A172 (cell line): ENCODE results near the gene SRSF6. TPM values are rescaled to one million over a fixed set of nuclear protein-coding genes. Genes with fewer than 3 reads are reported as not detected.
"Not testable (repeated sequence)": the region's sequence is repeated elsewhere in the genome, so short reads cannot be mapped to it uniquely, and the experiment has no call there.

Source experiments
- DNase-seq: peaks from one replicate; pipeline ENCODE4 v3.0.0-alpha.2; 2015; ENCODE audit warnings: low spot score
- total RNA-seq: library from RNA; depleted of rRNA; stranded (reverse); fragments of >200 nt; shearing (Covaris generic); gene quantifications from 2 replicates; pipeline ENCODE4 v1.2.3, GENCODE V29; 2014; rRNA removed

SRSF6 gene
- total RNA-seq, 1 experiment from 2014 or later, result 60.8 TPM

GRCh38 chr20:43477193-43477592, 19.5 kb downstream of the SRSF6 start:
- no peak for DNase-seq

DNA sequence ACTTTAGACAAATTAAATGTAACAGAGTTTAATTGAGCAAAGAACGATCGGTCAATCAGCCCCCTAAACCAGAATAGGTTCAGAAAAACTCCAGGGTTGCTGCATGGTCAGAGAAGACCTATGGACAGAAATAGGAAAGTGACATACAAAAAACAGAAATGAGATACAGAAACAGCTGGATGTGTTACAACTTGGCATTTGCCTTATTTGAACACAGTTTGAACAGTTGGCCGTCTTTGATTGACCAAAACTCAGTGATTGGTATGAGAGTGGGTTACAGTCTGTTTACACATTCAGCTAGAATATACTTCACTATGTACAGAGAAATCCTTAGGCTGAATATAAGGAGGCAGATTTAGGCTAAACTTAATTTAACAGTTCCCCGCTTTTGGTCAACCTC, 19.9 kb downstream of the SRSF6 start:
- no peak for DNase-seq

DNA sequence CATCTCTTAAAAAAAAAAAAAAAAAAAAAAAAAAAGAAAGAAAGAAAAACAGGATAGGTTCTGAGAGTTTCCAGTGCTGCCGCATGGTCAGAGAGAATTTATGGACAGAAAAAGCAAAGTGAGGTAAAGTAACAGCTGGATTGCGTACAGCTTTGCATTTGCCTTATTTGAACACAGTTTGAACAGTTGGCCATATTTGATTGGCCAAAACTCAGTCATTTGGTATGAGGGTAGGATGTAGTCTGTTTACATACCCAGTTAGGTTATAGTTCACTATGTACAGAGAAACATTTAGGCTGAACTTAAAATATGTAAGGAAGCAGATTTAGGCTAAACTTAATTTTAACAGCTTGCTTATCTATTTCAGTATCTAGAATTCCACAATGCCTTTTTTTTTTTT, 32.3 kb downstream of the SRSF6 start:
- no peak for DNase-seq

DNA sequence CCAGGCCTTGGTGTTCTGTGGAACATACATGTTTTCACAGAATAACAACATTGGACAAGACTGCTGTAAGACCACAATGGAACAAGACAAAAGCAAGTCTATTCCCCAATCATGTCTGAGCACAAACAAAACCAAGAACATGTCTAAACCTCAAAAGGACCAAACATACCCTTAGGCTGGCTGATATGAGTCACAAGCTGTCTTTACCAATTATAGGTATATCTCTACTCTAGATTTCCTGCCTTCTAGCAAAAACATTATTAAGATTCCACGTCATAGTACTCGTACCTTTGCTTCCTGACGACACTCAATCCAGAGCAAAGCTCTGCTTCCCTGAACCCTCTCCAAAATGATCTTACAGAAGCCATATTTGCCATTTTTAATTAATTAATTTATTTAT, 34.4 kb downstream of the SRSF6 start:
- DNase-seq, result peak; percentile 13

GRCh38 chr20:43495388-43495787, 37.7 kb downstream of the SRSF6 start:
- no peak for DNase-seq

DNA sequence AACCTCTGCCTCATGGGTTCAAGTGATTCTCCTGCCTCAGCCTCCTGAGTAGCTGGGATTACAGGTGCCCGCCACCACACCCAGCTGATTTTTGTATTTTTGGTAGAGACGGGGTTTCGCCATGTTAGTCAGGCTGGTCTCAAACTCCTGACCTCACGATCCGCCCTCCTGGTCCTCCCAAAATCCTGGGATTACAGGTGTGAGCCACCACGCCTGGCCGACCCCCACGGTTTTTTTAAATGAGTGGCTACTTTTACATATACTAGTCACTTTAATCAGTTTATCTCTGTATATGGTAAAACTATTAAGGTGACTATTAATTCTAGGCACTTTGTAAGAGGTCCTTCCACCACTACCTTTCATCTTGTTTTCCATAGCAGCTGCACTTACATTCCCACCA, 44.3 kb downstream of the SRSF6 start:
- not testable (repeated sequence) for DNase-seq

DNA sequence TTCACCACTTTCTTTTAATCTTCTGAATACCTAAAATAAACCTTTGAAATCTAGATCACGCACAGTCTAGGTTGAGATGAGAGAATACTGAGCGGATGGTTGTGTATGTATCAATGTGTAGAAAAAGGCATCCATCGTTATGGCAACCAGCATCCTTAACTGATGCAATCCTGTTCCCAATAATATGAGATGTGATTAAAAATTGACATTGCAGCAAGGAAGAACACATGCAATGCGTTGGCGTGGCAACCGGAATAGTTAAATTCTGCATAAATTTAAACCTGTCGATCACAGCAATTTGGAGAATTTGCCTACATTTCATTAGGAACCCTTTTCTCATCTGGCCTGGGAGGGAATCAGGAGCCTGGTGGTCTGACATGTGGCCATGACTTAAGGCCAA, 48.5 kb downstream of the SRSF6 start:
- no peak for DNase-seq

GRCh38 chr20:43507150-43508080, 49.7 kb downstream of the SRSF6 start, which contains the start of gene L3MBTL1:
Gene L3MBTL1, plus strand, starts transcription at chr20:43507697. Its CDS starts 5,807 bp downstream, at chr20:43513504.
- DNase-seq, result no peak

DNA sequence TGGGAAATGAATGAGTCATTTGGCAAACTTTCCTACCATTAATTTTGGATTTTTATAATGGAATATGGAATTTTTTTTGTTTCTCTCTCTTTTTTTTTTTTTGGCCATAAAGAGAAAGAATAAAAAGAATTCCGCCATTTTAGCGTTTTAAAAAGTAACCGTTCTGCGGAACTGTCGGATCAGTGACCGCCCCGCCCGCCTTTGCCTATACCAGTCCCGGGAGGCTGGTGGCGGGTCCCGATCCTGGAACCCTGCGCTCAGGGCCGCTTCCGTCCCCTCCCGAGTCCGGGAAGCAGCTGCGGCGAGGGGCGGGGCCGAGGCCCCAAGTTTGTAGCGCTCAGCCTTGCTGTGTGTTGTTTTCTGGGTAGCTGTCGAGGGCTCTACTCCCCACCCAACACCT, 50.4 kb downstream of the SRSF6 start:
- DNase-seq, result no peak

DNA sequence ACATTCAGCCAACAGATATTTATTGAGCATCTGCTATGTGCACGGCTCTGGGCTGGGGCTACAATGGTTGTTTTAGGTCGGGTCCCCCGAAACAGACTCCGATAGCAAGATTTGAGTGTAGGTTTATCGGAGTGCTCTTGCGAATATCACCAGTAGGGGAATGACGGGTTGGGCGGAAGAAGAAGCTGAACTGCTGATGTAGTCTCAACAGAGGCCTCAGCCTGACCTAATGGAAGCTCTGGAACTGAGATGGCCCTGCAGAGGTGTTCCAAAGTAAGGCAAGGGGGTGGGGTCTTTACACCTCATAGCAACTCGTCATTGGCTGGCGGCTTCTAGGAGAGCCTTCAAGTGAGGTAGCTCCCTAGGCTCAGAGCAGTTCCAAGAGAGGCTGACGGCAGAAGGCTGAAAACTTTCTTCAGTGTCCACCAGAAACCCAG, 50.9 kb downstream of the SRSF6 start:
- no peak for DNase-seq

DNA sequence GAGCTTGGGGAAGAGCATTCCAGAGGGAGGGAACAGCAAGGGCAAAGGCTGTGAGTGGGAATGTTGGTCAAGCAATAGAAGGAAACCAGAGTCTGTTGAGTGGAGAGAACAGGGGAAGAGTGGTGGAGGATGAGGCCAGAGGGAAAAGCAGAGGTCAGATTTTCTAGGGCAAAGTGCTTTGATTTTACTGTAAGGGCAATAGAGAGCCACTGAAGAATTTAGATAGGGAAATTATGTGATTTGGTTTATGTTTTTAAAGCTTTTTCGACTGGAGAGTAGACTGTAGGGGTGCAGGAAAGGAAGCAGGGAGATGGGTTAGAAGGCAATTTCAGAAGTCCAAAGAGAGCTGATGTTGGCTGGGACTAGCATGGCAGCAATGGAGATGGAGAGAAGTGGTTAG, 54.2 kb downstream of the SRSF6 start:
- no peak for DNase-seq

DNA sequence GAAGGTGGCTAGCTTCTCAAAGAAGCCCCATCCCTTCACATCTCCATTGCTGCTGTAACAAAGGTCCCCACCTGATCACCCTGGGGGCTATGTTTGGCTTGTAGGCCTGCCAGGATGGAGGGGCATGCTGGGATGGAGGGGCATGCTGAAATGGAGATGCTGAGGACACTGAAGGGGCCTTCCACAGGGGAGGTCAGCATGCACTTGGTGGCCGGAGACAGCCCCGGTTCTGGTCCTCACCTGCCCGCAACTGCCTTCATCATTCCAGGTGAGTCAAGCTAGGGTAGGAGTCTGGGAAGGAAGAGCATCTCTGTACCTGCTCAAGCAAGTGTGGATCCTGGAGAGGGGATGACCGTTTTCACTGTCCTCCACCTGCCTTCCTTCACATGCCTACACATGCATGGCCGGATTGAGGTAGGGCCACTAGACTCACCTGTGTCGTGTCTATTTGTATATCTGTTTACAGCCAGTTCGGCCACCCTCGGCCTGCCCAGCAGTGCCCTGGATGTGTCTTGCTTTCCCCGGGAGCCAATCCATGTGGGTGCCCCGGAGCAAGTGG, 55.8 kb downstream of the SRSF6 start:
- DNase-seq, result no peak

Other genes with a start within 250 kb of the SRSF6 start
- gene L3MBTL1, start 49.8 kb downstream of the SRSF6 start, total RNA-seq, result 2.4 and 5.0 TPM in 2 replicates
- not detected in 2 replicates for gene SGK2, start 101.1 kb downstream of the SRSF6 start, total RNA-seq
- gene IFT52, start 133.0 kb downstream of the SRSF6 start, total RNA-seq, result 43.6 and 53.6 TPM in 2 replicates
- 77.7 and 80.8 TPM in 2 replicates for gene MYBL2, start 209.2 kb downstream of the SRSF6 start, total RNA-seq